Osteoblast (primary cell): ENCODE measurements around the gene KRT79. TPM values are rescaled to one million over a fixed set of nuclear protein-coding genes. Genes with fewer than 3 reads are reported as not detected.

Source experiments
- DNase-seq: peaks from one replicate; pipeline ENCODE4 v3.0.0; 2011; ENCODE audit warnings: low spot score, mixed read lengths; ENCODE audit not compliant: insufficient read length; ENCODE audit errors: missing footprints
- H2AFZ ChIP-seq: 2 replicates; pipeline ENCODE4 v1.6.0; 2011; ENCODE audit warnings: mild to moderate bottlenecking, low read length
- H3K27ac ChIP-seq: 2 replicates; pipeline ENCODE4 v1.5.1; 2011; ENCODE audit warnings: mild to moderate bottlenecking, low read depth, low read length, moderate library complexity
- H3K27me3 ChIP-seq: 2 replicates; pipeline ENCODE4 v1.6.0; 2012; ENCODE audit warnings: mild to moderate bottlenecking, control low read depth, inconsistent platforms, low read length, moderate library complexity; ENCODE audit not compliant: insufficient read depth
- H3K36me3 ChIP-seq: 2 replicates; pipeline ENCODE4 v1.5.1; 2011; ENCODE audit warnings: mild to moderate bottlenecking, low read length, control low read depth, moderate library complexity; ENCODE audit not compliant: insufficient read depth
- H3K4me1 ChIP-seq: 2 replicates; pipeline ENCODE4 v1.5.1; 2011; ENCODE audit warnings: mild to moderate bottlenecking, low read length, control low read depth, moderate library complexity; ENCODE audit not compliant: insufficient read depth
- H3K4me2 ChIP-seq: 2 replicates; pipeline ENCODE4 v1.6.0; 2011; ENCODE audit warnings: mild to moderate bottlenecking, low read length; ENCODE audit not compliant: insufficient read depth
- H3K4me3 ChIP-seq: fragments of 200-600 bp; sonication (generic); 3 replicates; pipeline ENCODE4 v1.5.1; 2012; ENCODE audit warnings: mild to moderate bottlenecking, low read length, inconsistent platforms; ENCODE audit not compliant: insufficient read depth
- H3K79me2 ChIP-seq: 2 replicates; pipeline ENCODE4 v1.6.0; 2012; ENCODE audit warnings: mild to moderate bottlenecking, low read length, control low read depth, inconsistent platforms; ENCODE audit not compliant: insufficient read depth
- H3K9me3 ChIP-seq: 2 replicates; pipeline ENCODE4 v1.5.1; 2011; ENCODE audit warnings: low read depth, low read length, control low read depth
- H4K20me1 ChIP-seq: 2 replicates; pipeline ENCODE4 v1.6.0; 2012; ENCODE audit warnings: mild to moderate bottlenecking, low read length, control low read depth; ENCODE audit not compliant: insufficient read depth
- CTCF ChIP-seq: IDR thresholded peaks from 2 replicates; pipeline ENCODE4 v1.5.1; 2011; ENCODE audit warnings: mild to moderate bottlenecking, low read depth, low read length, moderate library complexity; ENCODE audit errors: extremely low read depth
- total RNA-seq: library from RNA; depleted of rRNA; stranded (reverse); fragments of >200 nt; gene quantifications from 2 replicates; pipeline ENCODE4 v1.2.3, GENCODE V29; 2012

Gene KRT79
- total RNA-seq, 1 donor = not detected

- H4K20me1 ChIP-seq = no peaks in the 10 kb centered on the region
- H3K27ac ChIP-seq = no peak overlapping the region
- H2AFZ ChIP-seq = no peak overlapping the region
- no peaks in the 10 kb centered on the region for H3K9me3 ChIP-seq
- H3K27me3 ChIP-seq = no peaks in the 10 kb centered on the region
- H3K4me1 ChIP-seq = peaks cover under 1% of the 10 kb centered on the region
- H3K4me2 ChIP-seq = no peak overlapping the region
- no peaks in the 10 kb centered on the region for H3K36me3 ChIP-seq
- DNase-seq = no peak
- TF ChIP-seq CTCF = no peak
- no peak overlapping the region for H3K4me3 ChIP-seq
- no peaks in the 10 kb centered on the region for H3K79me2 ChIP-seq
Observed at GRCh38 chr12:52827499-52828090, 6.5 kb downstream of the KRT79 start.

- Histone ChIP-seq H2AFZ (no peak overlapping the region), H4K20me1 (no peaks in the 10 kb centered on the region), H3K4me1 (peaks cover 7% of the 10 kb centered on the region), H3K27me3 (no peaks in the 10 kb centered on the region), H3K79me2 (no peaks in the 10 kb centered on the region), H3K9me3 (no peaks in the 10 kb centered on the region), H3K36me3 (no peaks in the 10 kb centered on the region), H3K4me2 (no peak overlapping the region), H3K27ac (no peak overlapping the region), H3K4me3 (no peak overlapping the region)
- TF ChIP-seq CTCF = no peak
- peak; percentile 89 for DNase-seq
Observed at GRCh38 chr12:52826611-52827498, 7.3 kb downstream of the KRT79 start.

GRCh38 chr12:52825961-52826360, 8.2 kb downstream of the KRT79 start:
- Histone ChIP-seq H3K27me3 (peaks cover 3% of the 10 kb centered on the region), H3K36me3 (no peaks in the 10 kb centered on the region), H3K4me2 (no peak overlapping the region), H3K4me1 (peaks cover 7% of the 10 kb centered on the region), H3K9me3 (no peaks in the 10 kb centered on the region), H3K79me2 (no peaks in the 10 kb centered on the region), H3K27ac (no peak overlapping the region), H3K4me3 (no peak overlapping the region), H4K20me1 (no peaks in the 10 kb centered on the region), H2AFZ (no peak overlapping the region)
- TF ChIP-seq CTCF = no peak
- DNase-seq = no peak

GRCh38 chr12:52824741-52825410, 9.2 kb downstream of the KRT79 start:
- Histone ChIP-seq H3K9me3 (no peaks in the 10 kb centered on the region), H4K20me1 (no peaks in the 10 kb centered on the region), H3K27me3 (peaks cover 6% of the 10 kb centered on the region), H3K4me3 (no peak overlapping the region), H3K27ac (no peak overlapping the region), H3K4me1 (peaks cover 7% of the 10 kb centered on the region), H3K4me2 (no peak overlapping the region), H3K36me3 (no peaks in the 10 kb centered on the region), H2AFZ (no peak overlapping the region), H3K79me2 (no peaks in the 10 kb centered on the region)
- TF ChIP-seq CTCF = no peak
- no peak for DNase-seq
